K562 treated with DMSO at 1 percent for 4 hours (cell line): Measurements from ENCODE around the gene ABCG4. TPM values are rescaled to one million over a fixed set of nuclear protein-coding genes. Genes with fewer than 3 reads are reported as not detected.

Experiments
- total RNA-seq: library from RNA; unstranded; fragments of 300-600 nt; gene quantifications from 2 replicates; pipeline ENCODE4 v1.2.3, GENCODE V29; 2022; ENCODE audit not compliant: insufficient read depth

The ABCG4 gene
- 0.17 TPM in 1 of 2 replicates, not detected in the other for total RNA-seq

DNA sequence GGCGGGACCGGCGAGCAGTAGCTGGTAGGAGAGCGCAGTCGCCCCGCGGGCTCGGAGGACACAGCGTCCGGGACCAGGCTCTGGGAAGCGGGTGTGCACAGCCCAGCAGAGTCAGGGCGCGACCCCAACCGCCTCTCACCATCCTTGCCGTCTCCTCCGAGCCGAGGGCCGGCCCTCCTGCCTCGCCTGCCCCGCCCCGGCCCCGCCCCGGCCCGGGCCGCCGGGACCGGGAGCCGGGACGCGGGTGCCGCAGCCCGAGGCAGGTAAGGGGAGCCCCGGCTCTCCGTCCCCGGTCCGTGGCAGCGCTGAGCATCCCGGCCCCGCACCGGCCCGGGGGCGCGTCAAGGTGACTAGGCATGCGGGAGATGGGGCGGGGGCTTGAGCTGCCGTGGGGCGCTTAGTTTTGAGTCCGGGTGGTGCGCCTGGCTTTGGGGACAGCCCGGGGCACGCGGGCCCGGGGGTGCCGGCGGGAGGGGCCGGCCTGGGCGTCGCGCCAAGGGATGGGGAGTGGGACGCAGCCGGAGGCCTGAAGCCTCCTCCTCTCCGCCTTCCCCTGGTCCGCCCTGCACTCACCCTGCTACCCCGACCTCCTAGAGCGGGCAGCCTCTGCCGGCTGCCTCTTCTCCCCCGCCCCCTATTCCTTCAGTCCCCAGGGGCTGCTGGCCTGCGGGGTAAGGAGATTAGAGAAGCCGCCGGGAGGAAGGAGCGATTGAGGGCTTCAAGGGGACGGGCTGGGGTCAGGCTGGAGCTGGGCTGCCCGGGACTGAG, at the start of gene ABCG4:
Gene ABCG4, plus strand, starts transcription at position 35 of the 768 bp plus-strand sequence. CDS start 914 bp downstream, outside the sequence.

DNA sequence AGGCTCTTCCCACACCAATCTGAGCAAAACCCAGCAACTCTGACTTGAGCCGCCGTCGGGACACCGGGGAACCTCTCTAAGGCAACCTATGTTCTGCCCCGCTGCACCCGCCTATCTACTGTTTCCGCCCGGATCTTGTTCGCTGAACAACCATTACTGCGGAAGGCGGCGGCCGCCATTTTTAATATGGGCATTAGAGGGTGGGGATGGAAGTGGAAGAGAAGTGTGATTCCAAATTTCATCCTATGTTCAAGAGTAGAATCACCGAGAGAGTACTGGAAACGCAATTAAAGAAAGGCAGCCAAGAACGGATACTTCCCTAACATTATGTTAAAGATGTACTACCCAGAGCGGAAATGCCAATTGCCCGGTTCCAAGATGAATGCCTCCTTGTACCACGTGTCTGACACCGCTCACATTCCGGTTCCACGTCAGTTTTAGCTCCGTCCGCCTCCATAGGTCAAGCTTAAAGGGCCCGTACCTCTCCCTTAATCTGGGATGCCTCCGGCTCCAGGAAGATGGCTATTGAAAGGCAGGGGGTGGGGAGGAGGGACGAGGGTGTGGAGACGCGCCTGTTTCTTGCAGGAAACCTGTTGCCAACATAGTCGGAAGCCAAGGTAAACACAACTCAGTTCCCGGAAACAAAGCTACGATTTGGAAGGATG, 47.0 kb upstream of the ABCG4 start, which contains the start of gene DPAGT1:
Gene DPAGT1, minus strand, starts transcription at position 95 of the 665 bp plus-strand sequence. CDS start 198 bp downstream, outside the sequence.

DNA sequence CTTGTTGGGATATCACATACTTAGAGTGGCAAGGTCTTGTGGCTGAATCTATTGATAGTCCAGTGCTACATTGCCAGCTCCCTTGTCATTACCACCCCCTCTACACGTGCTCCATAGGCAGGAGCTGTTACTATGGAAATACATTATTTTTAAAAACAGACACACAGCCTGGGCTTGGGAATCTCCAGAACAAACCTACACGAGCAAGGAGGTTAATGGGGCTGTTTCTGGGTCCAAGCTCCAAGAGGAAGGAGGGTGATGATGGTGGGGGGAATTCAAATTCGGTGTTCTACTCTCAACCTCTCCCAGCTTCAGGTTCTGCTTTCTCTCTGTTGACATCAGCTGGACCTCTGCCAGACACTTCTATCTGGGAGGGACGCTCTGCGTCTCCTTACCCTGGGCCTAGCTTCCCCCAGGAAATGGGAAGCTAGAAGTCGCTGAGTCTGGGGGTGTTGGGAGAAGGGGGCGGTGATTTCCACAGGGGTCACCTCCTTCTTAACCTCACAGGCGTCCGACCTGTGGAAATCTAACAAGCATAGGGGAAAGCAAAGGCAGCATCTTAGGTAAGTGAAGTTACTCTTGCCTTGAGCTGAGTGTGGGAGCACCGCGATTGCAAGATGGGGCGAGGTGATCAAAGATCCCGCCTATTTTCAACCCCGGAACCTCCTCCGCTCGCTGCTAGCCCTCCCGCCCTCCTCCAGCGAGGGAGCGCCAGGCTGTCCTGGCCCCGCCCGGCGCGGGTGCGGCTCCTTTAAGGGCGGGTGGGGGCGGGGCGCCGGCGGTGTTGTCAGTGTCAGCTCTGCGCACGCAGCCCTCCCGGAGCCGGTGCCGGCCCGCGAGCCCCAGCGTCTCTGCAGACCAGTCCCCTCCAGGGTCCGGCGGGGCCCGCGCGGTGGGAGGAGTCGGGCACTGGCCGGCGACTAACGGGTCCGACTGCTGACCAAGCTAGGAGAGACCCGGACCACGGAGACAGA, 42.0 kb upstream of the ABCG4 start, which contains the start of gene C2CD2L:
Gene C2CD2L, plus strand, starts transcription at position 781 of the 974 bp plus-strand sequence. CDS start 398 bp downstream, outside the sequence.

DNA sequence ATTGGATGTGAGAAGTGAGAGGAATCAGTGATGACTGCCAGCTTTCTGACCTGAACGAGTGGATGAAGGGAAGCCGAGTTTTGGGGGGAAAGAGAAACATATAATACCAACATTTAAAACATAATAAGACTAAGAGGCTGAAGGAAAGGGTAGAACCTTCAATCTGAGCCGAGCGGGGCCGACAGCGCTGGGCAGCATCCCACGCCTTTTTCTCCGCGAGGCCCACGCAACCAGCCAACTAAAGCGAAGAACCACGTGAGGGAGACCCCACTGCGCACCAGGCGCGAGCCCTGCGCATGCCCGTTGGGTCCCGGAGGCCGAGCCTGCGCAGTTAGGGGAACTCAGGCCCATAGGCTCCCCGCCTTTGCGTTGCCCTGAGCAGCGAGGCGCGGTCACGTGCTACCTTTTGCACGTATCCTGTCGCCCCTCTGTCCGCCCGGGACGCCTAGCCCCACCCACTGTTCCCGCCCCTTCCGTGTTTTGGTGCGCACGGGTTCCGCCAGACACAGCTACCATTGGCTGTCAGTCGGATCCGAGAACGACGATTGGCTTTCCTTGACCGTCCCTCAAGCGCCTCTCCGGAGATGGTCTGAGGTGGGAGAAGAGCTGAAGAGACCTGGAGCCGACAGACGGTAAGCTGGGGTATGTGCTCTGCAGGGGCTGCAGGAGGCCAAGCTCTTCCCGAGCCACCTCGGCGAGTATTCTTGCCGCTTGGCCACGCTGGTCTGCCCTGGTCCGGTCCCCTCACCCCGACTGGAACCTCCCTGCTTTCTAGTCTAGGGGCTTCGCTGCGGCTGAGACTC, 27.6 kb upstream of the ABCG4 start, which contains the start of gene HINFP:
Gene HINFP, plus strand, starts transcription at position 573 of the 803 bp plus-strand sequence. CDS start 5,365 bp downstream, outside the sequence.

DNA sequence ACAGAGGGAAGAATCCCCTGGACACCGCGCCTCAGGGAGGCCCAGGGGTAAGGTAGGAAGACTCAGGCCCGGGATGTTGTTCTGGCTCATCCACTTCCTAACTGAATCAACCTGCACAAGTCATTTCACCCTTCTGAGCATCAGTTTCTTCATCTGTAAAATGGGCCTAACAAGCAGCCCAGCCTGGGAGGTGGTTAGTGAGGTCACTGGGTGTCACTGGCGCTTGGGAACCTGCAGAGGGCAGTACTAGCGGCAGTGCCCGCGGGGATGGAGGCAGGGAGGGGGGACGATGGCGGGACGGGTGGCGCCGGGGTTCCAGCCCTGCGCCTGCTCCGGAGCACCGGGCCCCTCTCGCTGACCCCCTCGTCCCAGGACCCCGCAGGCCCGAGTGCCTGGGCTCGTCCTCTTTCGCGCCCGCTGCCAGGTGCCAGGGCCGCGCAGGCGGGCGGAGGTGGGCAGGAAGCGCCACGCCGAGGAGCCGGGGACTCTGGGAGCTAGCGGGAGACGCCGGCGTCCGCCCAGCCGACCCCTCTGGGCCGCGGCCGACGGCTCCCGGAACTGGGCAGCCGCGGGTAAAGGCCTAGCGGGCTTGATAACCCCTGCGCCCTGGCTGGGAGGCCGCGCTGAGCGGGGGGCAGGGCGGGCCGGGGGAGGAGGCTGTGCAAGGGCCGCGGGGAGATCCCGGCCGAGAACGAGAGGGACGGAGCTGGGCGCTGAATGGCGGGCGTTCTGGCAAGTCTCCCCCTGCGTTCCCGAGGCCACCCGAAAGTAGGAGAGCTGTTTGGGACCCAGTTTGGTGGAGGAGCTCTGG, 19.8 kb downstream of the ABCG4 start, which contains the start of gene NLRX1:
Gene NLRX1, plus strand, starts transcription at position 255 of the 811 bp plus-strand sequence. CDS start 2,679 bp downstream, outside the sequence.

DNA sequence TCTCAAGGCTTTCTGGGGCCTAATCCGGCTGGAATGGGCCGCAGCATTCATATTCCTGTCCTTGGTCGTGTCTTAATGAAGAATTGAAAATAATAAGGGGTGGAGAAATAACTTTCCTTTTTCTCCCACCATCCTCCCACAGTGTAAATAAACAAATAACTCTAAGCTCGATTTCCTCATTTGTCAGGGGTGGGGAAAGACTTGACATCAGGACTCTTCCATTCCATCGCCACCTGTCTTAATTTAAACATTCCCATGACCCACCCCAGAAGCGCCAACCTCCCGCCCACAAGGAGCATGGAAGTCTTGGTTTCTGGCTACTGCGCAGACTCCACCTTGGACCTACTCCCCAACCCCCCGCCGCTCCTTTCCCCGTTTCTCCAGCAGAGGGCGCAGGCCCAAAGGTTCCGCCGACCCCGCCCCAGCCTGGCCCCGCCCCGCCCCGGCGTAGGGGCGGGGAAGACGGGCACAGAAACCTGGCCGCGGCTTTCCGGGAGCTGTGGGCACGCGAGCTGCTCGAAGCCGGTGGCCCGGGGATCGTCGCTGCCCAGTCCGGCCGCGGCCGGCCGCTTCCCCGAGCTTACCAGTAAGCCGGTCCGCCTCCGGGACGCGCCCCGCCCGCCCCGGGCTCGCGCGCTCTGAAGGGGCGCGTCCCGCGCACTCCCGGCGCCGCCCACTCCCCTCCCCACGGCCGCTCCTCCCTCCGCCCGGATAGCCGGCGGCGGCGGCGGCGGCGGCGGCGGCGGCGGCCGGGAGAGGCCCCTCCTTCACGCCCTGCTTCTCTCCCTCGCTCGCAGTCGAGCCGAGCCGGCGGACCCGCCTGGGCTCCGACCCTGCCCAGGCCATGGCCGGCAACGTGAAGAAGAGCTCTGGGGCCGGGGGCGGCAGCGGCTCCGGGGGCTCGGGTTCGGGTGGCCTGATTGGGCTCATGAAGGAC, 57.0 kb downstream of the ABCG4 start, which contains the start of gene CBL:
Gene CBL, plus strand, starts transcription at position 766 of the 937 bp plus-strand sequence. Its CDS starts 79 bp downstream, at position 845.

Other genes with a start within 250 kb of the ABCG4 start
- 8.3 and 14.2 TPM in 2 replicates for gene BCL9L, start 223.1 kb upstream of the ABCG4 start, total RNA-seq
- not detected in 2 replicates for gene UPK2, start 192.8 kb upstream of the ABCG4 start, total RNA-seq
- gene FOXR1, start 177.3 kb upstream of the ABCG4 start, total RNA-seq, result not detected in 2 replicates
- 11.8 and 12.3 TPM in 2 replicates for gene CENATAC, start 150.9 kb upstream of the ABCG4 start, total RNA-seq
- 1,661 and 1,791 TPM in 2 replicates for gene RPS25, start 130.7 kb upstream of the ABCG4 start, total RNA-seq
- gene TRAPPC4, start 130.3 kb upstream of the ABCG4 start, total RNA-seq, result 131 and 148 TPM in 2 replicates
- 36.3 and 44.7 TPM in 2 replicates for gene SLC37A4, start 118.2 kb upstream of the ABCG4 start, total RNA-seq
- gene HYOU1, start 91.8 kb upstream of the ABCG4 start, total RNA-seq, result 202 and 231 TPM in 2 replicates
- 31.8 and 39.9 TPM in 2 replicates for gene VPS11, start 81.2 kb upstream of the ABCG4 start, total RNA-seq
- 107 and 137 TPM in 2 replicates for gene HMBS, start 64.2 kb upstream of the ABCG4 start, total RNA-seq
- gene DPAGT1, start 47.2 kb upstream of the ABCG4 start, total RNA-seq, result 41.8 and 50.8 TPM in 2 replicates
- 27.8 and 33.7 TPM in 2 replicates for gene C2CD2L, start 41.7 kb upstream of the ABCG4 start, total RNA-seq
- gene HINFP, start 27.5 kb upstream of the ABCG4 start, total RNA-seq, result 28.5 and 31.2 TPM in 2 replicates
- 1.6 and 2.0 TPM in 2 replicates for gene NLRX1, start 19.7 kb downstream of the ABCG4 start, total RNA-seq
- not detected in 2 replicates for gene NHERF4, start 36.4 kb downstream of the ABCG4 start, total RNA-seq
- 11.8 and 12.7 TPM in 2 replicates for gene CBL, start 57.3 kb downstream of the ABCG4 start, total RNA-seq
- 15.5 and 21.8 TPM in 2 replicates for gene MCAM, start 168.1 kb downstream of the ABCG4 start, total RNA-seq
- gene RNF26, start 185.5 kb downstream of the ABCG4 start, total RNA-seq, result 39.5 and 47.2 TPM in 2 replicates
- gene C1QTNF5, start 191.8 kb downstream of the ABCG4 start, total RNA-seq, result not detected in 2 replicates
- gene MFRP, start 197.7 kb downstream of the ABCG4 start, total RNA-seq, result not detected in 2 replicates
- gene USP2, start 232.6 kb downstream of the ABCG4 start, total RNA-seq, result 6.6 and 6.8 TPM in 2 replicates